Smooth muscle cell (in vitro differentiated cells): ENCODE measurements around the gene ISOC2. TPM values are rescaled to one million over a fixed set of nuclear protein-coding genes. Genes with fewer than 3 reads are reported as not detected.

ENCODE experiments used
- DNase-seq: peaks from one replicate; lab custom pipeline; 2025; ENCODE audit not compliant: unreplicated experiment; lab: John Stamatoyannopoulos, UW
- H2AFZ ChIP-seq: fragments of 200-600 bp; sonication (generic); 2 replicates; pipeline ENCODE4 v1.6.0; 2016; ENCODE audit warnings: antibody characterized with exemption, low read depth, mild to moderate bottlenecking
- H3F3A ChIP-seq: fragments of 200-600 bp; sonication (generic); 2 replicates; pipeline ENCODE4 v1.6.0; 2017; ENCODE audit warnings: antibody characterized with exemption, low read depth
- H3K27ac ChIP-seq: fragments of 200-600 bp; sonication (generic); 2 replicates; pipeline ENCODE4 v1.5.1; 2016; ENCODE audit warnings: low read depth, mild to moderate bottlenecking
- H3K27me3 ChIP-seq: fragments of 200-600 bp; sonication (generic); 2 replicates; pipeline ENCODE4 v1.6.1; 2016; ENCODE audit warnings: low read depth, mild to moderate bottlenecking
- H3K36me3 ChIP-seq: fragments of 200-600 bp; sonication (generic); 2 replicates; pipeline ENCODE4 v1.5.1; 2016; ENCODE audit warnings: low read depth
- H3K4me1 ChIP-seq: fragments of 200-600 bp; sonication (generic); 2 replicates; pipeline ENCODE4 v1.5.1; 2016; ENCODE audit warnings: low read depth
- H3K4me2 ChIP-seq: fragments of 200-600 bp; sonication (generic); 2 replicates; pipeline ENCODE4 v1.6.0; 2016; ENCODE audit warnings: mild to moderate bottlenecking
- H3K4me3 ChIP-seq: fragments of 200-600 bp; sonication (generic); 2 replicates; pipeline ENCODE4 v1.5.1; 2016; ENCODE audit warnings: mild to moderate bottlenecking
- H3K79me2 ChIP-seq: fragments of 200-600 bp; sonication (generic); 2 replicates; pipeline ENCODE4 v1.6.0; 2016; ENCODE audit warnings: low read depth, mild to moderate bottlenecking
- H3K9ac ChIP-seq: fragments of 200-600 bp; sonication (generic); 2 replicates; pipeline ENCODE4 v1.6.0; 2016; ENCODE audit warnings: low read depth
- H3K9me3 ChIP-seq: fragments of 200-600 bp; sonication (generic); replicated peaks from 2 replicates; pipeline ENCODE4 v1.5.1; 2016; ENCODE audit warnings: low read depth
- H4K20me1 ChIP-seq: fragments of 200-600 bp; sonication (generic); 2 replicates; pipeline ENCODE4 v1.6.0; 2016; ENCODE audit warnings: low read depth
- WGBS: methylation state at CpG from one replicate; pipeline ENCODE4 v1.1.7; 2016; ENCODE audit warnings: low lambda C conversion rate; 5-methylcytosine and 5-hydroxymethylcytosine counted together
- polyA plus RNA-seq: library from polyadenylated mRNA; unstranded; fragments of >200 nt; fragmentation: Nextera tagmentation; extraction: Ambion mirVana; gene quantifications from 2 replicates; pipeline ENCODE4 v1.2.1, GENCODE V29; 2016
- total RNA-seq: library from RNA; depleted of rRNA; stranded (reverse); fragments of >200 nt; gene quantifications from 2 replicates; pipeline ENCODE4 v1.2.3, GENCODE V29; 2014
- TF ChIP-seq, protein P1 (sequence below): fragments of 200-600 bp; sonication (generic); IDR thresholded peaks from 2 replicates; pipeline ENCODE4 v1.5.1; 2017; ENCODE audit warnings: borderline replicate concordance, mild to moderate bottlenecking, antibody characterized with exemption; ENCODE audit not compliant: insufficient read depth, poor library complexity, severe bottlenecking

ISOC2 gene
- total and polyA plus RNA-seq, 2 experiments from 2014 or later, result 56.5 to 61.4 TPM

DNA sequence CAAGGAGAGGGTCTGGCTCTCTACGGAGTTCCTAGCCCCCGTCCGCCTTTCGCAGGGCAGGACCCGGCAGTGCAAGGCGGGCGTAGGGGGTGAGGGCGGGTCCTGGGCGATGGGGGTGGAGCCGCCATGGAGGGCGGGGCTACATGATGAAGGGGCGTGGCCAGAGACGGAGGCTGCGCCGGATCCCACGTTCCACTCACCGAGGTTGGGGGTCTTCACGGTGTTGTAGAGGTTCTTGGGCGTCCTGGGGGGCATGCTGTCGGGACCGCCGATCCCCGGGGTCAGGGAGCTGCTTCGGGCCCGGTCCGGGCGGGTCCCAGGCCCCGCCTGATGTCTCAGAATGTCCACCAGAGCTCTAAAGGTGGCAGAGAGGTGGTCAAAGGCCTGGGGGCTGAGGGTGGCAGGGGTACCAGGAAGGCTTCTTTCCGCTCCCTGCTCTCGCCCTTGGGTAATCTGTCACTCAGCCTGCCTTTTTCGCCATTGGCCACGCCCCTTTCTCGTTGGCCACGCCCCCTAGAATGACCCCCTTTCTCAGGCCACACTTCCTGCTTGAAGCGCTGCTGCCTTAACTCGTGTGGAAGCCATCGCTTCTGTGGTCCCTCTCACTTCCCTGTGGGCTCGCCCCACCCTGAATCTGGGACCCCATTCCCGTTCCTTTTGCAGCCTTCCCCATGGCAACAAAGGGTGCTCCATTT lies 20.9 kb downstream of the ISOC2 start:
- TF ChIP-seq, protein P1, sequence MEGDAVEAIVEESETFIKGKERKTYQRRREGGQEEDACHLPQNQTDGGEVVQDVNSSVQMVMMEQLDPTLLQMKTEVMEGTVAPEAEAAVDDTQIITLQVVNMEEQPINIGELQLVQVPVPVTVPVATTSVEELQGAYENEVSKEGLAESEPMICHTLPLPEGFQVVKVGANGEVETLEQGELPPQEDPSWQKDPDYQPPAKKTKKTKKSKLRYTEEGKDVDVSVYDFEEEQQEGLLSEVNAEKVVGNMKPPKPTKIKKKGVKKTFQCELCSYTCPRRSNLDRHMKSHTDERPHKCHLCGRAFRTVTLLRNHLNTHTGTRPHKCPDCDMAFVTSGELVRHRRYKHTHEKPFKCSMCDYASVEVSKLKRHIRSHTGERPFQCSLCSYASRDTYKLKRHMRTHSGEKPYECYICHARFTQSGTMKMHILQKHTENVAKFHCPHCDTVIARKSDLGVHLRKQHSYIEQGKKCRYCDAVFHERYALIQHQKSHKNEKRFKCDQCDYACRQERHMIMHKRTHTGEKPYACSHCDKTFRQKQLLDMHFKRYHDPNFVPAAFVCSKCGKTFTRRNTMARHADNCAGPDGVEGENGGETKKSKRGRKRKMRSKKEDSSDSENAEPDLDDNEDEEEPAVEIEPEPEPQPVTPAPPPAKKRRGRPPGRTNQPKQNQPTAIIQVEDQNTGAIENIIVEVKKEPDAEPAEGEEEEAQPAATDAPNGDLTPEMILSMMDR, result no peak
- H3K36me3 ChIP-seq, result no peaks in the 10 kb centered on the region
- no peak overlapping the region for H3K4me3 ChIP-seq
- H3K79me2 ChIP-seq, result no peaks in the 10 kb centered on the region
- no peak overlapping the region for H3K4me2 ChIP-seq
- no peak overlapping the region for H3K27ac ChIP-seq
- H2AFZ ChIP-seq, result no peak overlapping the region
- no peaks in the 10 kb centered on the region for H3K9me3 ChIP-seq
- DNase-seq, result no peak
- WGBS, result 17% methylated on average over 33 of the region's 39 CpGs
- peaks cover 74% of the 10 kb centered on the region for H3K27me3 ChIP-seq
- H3K4me1 ChIP-seq, result no peaks in the 10 kb centered on the region
- no peaks in the 10 kb centered on the region for H4K20me1 ChIP-seq
- no peaks in the 10 kb centered on the region for H3F3A ChIP-seq
- H3K9ac ChIP-seq, result no peak overlapping the region

DNA sequence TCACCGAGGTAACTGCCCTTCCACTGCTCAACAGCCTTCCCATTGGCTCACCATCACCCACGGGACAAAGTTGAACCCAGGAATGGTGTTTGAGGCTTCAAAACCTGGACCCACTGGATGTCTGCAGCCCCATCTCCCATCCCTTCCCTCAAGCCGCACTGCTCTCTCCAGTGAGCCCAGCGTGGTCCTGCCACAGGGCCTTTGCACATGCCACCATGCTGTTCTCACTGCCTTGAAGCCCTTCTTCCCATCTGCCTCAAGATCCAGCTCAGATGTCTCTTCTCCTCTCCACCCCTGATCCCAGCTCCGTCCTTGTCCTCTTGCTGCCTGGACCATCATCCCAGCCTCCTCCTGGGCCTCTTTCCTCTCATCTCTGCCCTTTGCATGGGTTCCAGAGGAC lies 22.4 kb downstream of the ISOC2 start:
- no peaks in the 10 kb centered on the region for H3K4me1 ChIP-seq
- peaks cover 60% of the 10 kb centered on the region for H3K27me3 ChIP-seq
- H4K20me1 ChIP-seq, result no peaks in the 10 kb centered on the region
- WGBS, result 62% methylated on average over 5 of the region's 5 CpGs
- no peaks in the 10 kb centered on the region for H3K79me2 ChIP-seq
- no peak for DNase-seq
- H3K4me2 ChIP-seq, result no peak overlapping the region
- no peak overlapping the region for H2AFZ ChIP-seq
- H3K9ac ChIP-seq, result no peak overlapping the region
- no peaks in the 10 kb centered on the region for H3F3A ChIP-seq
- no peaks in the 10 kb centered on the region for H3K36me3 ChIP-seq
- TF ChIP-seq, protein P1, result no peak
- no peak overlapping the region for H3K4me3 ChIP-seq
- no peaks in the 10 kb centered on the region for H3K9me3 ChIP-seq
- no peak overlapping the region for H3K27ac ChIP-seq

DNA sequence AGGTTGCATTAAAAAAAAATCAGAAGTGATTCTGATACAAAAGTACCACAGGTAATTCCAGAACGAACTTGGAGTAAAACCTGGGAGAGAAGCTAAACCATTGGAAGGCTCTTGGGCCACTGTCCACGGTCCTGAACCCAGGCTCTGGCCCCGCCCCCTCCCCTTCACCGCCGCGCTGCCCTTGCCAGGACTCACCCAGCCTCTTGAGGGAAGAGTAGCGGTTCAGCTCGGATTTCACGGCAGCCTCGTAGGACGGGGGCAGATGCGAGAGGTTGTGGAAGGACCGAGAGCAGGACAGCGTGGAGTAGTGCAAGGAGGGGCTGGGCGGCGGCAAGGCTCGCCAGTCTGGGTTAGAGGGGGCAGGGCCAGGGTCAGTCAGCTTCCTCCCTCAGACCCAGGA lies 24.0 kb downstream of the ISOC2 start:
- H3K9me3 ChIP-seq, result no peaks in the 10 kb centered on the region
- peaks cover 45% of the 10 kb centered on the region for H3K27me3 ChIP-seq
- DNase-seq, result peak; percentile 26
- H3K4me2 ChIP-seq, result no peak overlapping the region
- no peaks in the 10 kb centered on the region for H3K79me2 ChIP-seq
- no peaks in the 10 kb centered on the region for H4K20me1 ChIP-seq
- no peaks in the 10 kb centered on the region for H3K36me3 ChIP-seq
- H3F3A ChIP-seq, result no peaks in the 10 kb centered on the region
- H2AFZ ChIP-seq, result no peak overlapping the region
- TF ChIP-seq, protein P1, result no peak
- H3K4me1 ChIP-seq, result no peaks in the 10 kb centered on the region
- WGBS, result 3% methylated on average over 17 of the region's 17 CpGs
- H3K9ac ChIP-seq, result no peak overlapping the region
- no peak overlapping the region for H3K27ac ChIP-seq
- no peak overlapping the region for H3K4me3 ChIP-seq

DNA sequence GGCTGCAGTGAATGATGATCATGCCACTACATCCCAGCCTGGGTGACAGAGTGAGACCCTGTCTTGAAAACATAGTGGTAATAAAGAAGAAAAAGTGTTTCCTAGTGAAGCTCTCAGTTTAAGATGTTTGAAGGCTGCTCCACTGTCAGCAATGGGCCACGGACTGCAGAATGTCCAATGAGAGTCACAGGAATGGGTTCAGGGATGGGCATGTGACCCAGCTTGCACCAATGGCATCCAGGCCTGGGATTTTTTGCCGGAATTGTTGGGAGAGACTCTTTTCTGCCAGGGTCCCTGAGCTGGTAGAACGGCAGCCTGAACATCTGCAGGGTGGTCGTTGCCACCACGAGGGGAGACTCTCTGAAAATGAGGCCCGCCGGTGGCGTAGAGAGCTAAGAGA lies 24.6 kb downstream of the ISOC2 start:
- Histone ChIP-seq H4K20me1 (no peaks in the 10 kb centered on the region), H3K4me1 (no peaks in the 10 kb centered on the region), H3K27me3 (peaks cover 39% of the 10 kb centered on the region), H3K27ac (no peak overlapping the region), H3K9ac (no peak overlapping the region), H3F3A (no peaks in the 10 kb centered on the region), H3K4me3 (no peak overlapping the region), H3K79me2 (no peaks in the 10 kb centered on the region), H3K36me3 (no peaks in the 10 kb centered on the region), H3K9me3 (no peaks in the 10 kb centered on the region), H2AFZ (no peak overlapping the region), H3K4me2 (no peak overlapping the region)
- TF ChIP-seq, protein P1, result no peak
- WGBS, result 49% methylated on average over 8 of the region's 8 CpGs
- no peak for DNase-seq
